Measurements from ENCODE around the gene HOXC4.

HOXC4 gene

DNA sequence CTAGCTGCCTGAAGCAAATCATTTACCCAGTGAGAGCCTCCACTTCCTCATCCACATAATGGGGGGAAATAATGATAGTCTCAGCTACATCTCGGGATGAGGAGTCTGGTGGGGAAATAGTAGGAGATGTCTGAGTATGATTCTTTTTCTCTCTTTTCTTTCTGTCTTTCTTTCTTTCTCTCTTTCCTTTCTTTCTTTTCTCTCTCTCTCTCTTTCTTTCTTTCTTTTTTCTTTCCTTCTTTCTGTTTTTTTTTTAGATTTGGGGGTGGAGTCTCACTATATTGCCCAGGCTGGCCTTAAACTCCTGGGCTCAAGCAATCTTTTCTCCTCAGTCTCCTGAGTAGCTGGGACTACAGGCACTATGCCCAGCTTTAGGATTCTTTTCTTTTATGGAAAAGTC lies 12.8 kb downstream of the HOXC4 start (continued):
- no peak for TF ChIP-seq ZNF138 (tag by site-specific recombination; IDR thresholded peaks at IDR 0.05; ENCODE audit: borderline replicate concordance)

GRCh38 chr12:54068418-54069070 lies 14.9 kb downstream of the HOXC4 start:
- Histone ChIP-seq H3K27ac (ENCODE audit: extremely low read depth, low read depth, low read length) (no peak overlapping the region), H3K4me1 (ENCODE audit: control insufficient read depth, insufficient read depth, low read length) (peaks cover 3% of the 10 kb centered on the region; the same call in 1 of the 2 replicates), H3K4me3 (ENCODE audit: low read depth, low read length) (no peak overlapping the region), H3K9me3 (ENCODE audit: control insufficient read depth, insufficient read depth, low read depth, low read length) (no peaks in the 10 kb centered on the region), H3K36me3 (ENCODE audit: control insufficient read depth in 2 of 2, insufficient read depth in 1 of 2, low read length in 2 of 2) (peaks cover 0 to 7% of the 10 kb centered on the region in 2 experiments; a peak in 2 of 3 replicates)
- TF ChIP-seq ZBTB1 (tag by site-specific recombination; IDR thresholded peaks at IDR 0.05) (no peak), PRDM10 (tag by site-specific recombination; IDR thresholded peaks at IDR 0.05) (no peak), ZNF391 (tag by site-specific recombination; IDR thresholded peaks at IDR 0.05; ENCODE audit: borderline replicate concordance, low read depth) (no peak), ZNF133 (tag by site-specific recombination; IDR thresholded peaks at IDR 0.05) (no peak), ZIC2 (tag by site-specific recombination; IDR thresholded peaks at IDR 0.05) (no peak), PRDM6 (tag by site-specific recombination; IDR thresholded peaks at IDR 0.05) (no peak), ZNF549 (tag by site-specific recombination; IDR thresholded peaks at IDR 0.05) (no peak), KLF9 (tag by site-specific recombination; IDR thresholded peaks at IDR 0.05; ENCODE audit: low read depth) (no peak), BCL11A (tag by site-specific recombination; IDR thresholded peaks at IDR 0.05; ENCODE audit: low read depth) (no peak), ZNF140 (tag by site-specific recombination; IDR thresholded peaks at IDR 0.05) (no peak), KLF10 (tag by site-specific recombination; IDR thresholded peaks at IDR 0.05) (no peak), ZSCAN16 (tag by site-specific recombination; IDR thresholded peaks at IDR 0.05) (no peak), PRDM4 (tag by site-specific recombination; IDR thresholded peaks at IDR 0.05) (no peak)
- TF ChIP-seq, protein P1, sequence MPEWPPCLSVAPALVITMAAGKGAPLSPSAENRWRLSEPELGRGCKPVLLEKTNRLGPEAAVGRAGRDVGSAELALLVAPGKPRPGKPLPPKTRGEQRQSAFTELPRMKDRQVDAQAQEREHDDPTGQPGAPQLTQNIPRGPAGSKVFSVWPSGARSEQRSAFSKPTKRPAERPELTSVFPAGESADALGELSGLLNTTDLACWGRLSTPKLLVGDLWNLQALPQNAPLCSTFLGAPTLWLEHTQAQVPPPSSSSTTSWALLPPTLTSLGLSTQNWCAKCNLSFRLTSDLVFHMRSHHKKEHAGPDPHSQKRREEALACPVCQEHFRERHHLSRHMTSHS (tag by site-specific recombination; IDR thresholded peaks at IDR 0.05), result no peak
- ChIA-PET CTCF (no interaction called here), POLR2A (no interaction called here)

Measured in HEK293 (cell line).